Measurements from ENCODE around the gene ZSCAN5A. TPM values are rescaled to one million over a fixed set of nuclear protein-coding genes. Genes with fewer than 3 reads are reported as not detected.

ZSCAN5A gene
- total RNA-seq, 1 experiment from 2014 or later: 10.4 TPM

DNA sequence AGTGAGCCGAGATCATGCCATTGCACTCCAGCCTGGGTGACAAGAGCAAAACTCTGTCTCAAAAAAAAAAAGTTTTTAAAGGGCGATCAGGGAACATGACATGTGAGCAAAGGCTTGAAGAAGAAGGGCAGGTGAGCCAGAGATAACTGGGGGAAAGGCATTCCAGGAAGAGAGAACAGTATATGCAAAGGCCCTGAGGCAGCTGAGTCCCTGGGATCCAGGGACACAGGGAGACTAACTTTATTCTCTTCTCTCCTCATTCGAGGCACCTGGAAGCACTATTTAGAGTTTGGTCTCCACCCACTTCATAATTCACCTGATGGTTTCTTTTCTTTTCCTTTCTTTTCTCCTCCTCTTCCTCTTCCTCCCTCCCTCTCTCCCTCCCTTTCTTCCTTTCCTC, 17.6 kb downstream of the ZSCAN5A start (continued):
- TF ChIP-seq CREM (CRISPR knock-in tag; IDR thresholded peaks at IDR 0.05) (no peak), RORB (CRISPR knock-in tag; IDR thresholded peaks at IDR 0.05) (no peak)

DNA sequence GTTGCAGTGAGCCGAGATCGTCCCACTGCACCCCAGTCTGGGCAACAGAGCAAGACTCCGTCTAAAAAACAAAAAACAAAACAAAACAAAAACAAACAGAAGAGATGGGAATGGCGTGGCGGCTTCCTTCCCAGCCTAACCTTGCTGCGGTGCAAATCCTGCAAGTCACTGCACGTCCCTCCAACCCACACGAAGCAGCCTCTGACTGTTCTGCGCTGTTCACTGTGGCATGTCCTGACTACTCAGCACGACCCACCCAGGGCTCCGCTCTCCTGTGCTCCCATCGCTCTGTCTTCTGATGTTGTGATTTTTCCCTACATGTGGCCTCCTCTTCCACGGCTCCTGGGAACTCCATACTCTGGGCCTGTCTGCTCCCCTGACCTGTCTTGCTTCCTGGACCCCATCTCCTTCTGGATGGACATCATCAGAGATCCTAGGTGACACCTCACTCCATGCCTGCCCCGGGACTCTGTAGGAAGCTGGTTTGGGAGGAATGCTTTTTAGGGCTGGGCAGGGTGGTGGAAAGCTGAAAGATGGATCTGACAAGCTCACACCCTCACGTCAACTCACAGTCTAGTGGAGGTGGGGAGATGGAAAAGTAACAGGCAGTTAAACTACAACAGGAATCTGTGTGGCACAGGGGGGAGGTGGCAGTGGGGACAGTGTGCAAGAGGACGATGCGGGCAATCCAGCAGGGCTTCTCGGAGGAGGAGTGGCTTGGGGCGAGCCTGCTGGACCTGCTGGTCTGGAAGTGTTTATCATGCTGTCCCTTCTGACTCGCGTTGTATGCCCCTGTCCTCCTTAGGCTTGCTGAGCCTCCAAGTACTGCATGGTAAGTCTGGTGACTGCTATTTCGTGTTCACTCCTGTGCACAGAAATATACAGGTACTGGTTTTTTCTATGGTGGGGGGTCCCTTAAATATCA, 18.8 kb downstream of the ZSCAN5A start:
- Mint-ChIP-seq H3K9me3 (peaks cover 13% of the 10 kb centered on the region), H3K4me1 (peaks cover 3% of the 10 kb centered on the region; the same call in 1 of the 2 replicates), H3K36me3 (peaks cover 14% of the 10 kb centered on the region), H3K4me3 (no peak overlapping the region), H3K27me3 (ENCODE audit: low read depth) (no peaks in the 10 kb centered on the region), H3K27ac (no peak overlapping the region)
- CTCF ChIA-PET: interaction anchor here (1.1 kb wide), 1 partner anchor 14 kb away, joined by 4 read pairs; no protein-coding TSS in a partner anchor
- POLR2A ChIA-PET: no interaction called here
- DNase-seq (ENCODE audit: low spot score) (no peak), ATAC-seq (no peak)
- TF ChIP-seq ESRRA (CRISPR knock-in tag; IDR thresholded peaks at IDR 0.05; ENCODE audit: borderline replicate concordance): no peak
- TF ChIP-seq RORB (CRISPR knock-in tag; IDR thresholded peaks at IDR 0.05): no peak
- no peak for TF ChIP-seq ZNF263 (CRISPR knock-in tag; IDR thresholded peaks at IDR 0.05; ENCODE audit: low read depth)
- no peak for TF ChIP-seq TCF7 (CRISPR knock-in tag; IDR thresholded peaks at IDR 0.05; ENCODE audit: low read depth)
- no peak for TF ChIP-seq ZNF232 (CRISPR knock-in tag; IDR thresholded peaks at IDR 0.05)
- no peak for TF ChIP-seq PRDM15 (CRISPR knock-in tag; IDR thresholded peaks at IDR 0.05)
- no peak for TF ChIP-seq ZNF423 (CRISPR knock-in tag; IDR thresholded peaks at IDR 0.05)
- no peak for TF ChIP-seq MXD4 (CRISPR knock-in tag; IDR thresholded peaks at IDR 0.05; ENCODE audit: borderline replicate concordance)
- TF ChIP-seq, protein P1, sequence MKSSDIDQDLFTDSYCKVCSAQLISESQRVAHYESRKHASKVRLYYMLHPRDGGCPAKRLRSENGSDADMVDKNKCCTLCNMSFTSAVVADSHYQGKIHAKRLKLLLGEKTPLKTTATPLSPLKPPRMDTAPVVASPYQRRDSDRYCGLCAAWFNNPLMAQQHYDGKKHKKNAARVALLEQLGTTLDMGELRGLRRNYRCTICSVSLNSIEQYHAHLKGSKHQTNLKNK (CRISPR knock-in tag; IDR thresholded peaks at IDR 0.05): no peak
- no peak for TF ChIP-seq ZNF138 (CRISPR knock-in tag; conservative IDR thresholded peaks at IDR 0.05)
- no peak for TF ChIP-seq GTF2I (CRISPR knock-in tag; conservative IDR thresholded peaks at IDR 0.05)
- TF ChIP-seq ETV6 (CRISPR knock-in tag; IDR thresholded peaks at IDR 0.05): no peak
- TF ChIP-seq ATF2 (CRISPR knock-in tag; IDR thresholded peaks at IDR 0.05; ENCODE audit: borderline replicate concordance, low read depth): no peak
- no peak for TF ChIP-seq ELF4 (CRISPR knock-in tag; IDR thresholded peaks at IDR 0.05; ENCODE audit: low read depth)
- no peak for TF ChIP-seq NFE2L1 (CRISPR knock-in tag; IDR thresholded peaks at IDR 0.05)
- TF ChIP-seq AFF4 (CRISPR knock-in tag; IDR thresholded peaks at IDR 0.05; ENCODE audit: borderline replicate concordance): no peak

All from WTC11 (cell line).